HFF-Myc (cell line): ENCODE results near the gene CHSY3.

Experiments used
- DNase-seq: peaks from one replicate; pipeline ENCODE4 v3.0.0-alpha.2; 2011; ENCODE audit warnings: low read depth; ENCODE audit errors: extremely low read depth
- H3K4me3 ChIP-seq: replicated peaks from 2 replicates; pipeline ENCODE4 v1.5.1; 2011; ENCODE audit warnings: low read depth, mild to moderate bottlenecking, control low read depth, low read length
- CTCF ChIP-seq: IDR thresholded peaks from 2 replicates; pipeline ENCODE4 v1.5.1; 2012; ENCODE audit warnings: mild to moderate bottlenecking, low read depth, low read length, control low read depth; ENCODE audit errors: missing control alignments

CHSY3 gene

DNA sequence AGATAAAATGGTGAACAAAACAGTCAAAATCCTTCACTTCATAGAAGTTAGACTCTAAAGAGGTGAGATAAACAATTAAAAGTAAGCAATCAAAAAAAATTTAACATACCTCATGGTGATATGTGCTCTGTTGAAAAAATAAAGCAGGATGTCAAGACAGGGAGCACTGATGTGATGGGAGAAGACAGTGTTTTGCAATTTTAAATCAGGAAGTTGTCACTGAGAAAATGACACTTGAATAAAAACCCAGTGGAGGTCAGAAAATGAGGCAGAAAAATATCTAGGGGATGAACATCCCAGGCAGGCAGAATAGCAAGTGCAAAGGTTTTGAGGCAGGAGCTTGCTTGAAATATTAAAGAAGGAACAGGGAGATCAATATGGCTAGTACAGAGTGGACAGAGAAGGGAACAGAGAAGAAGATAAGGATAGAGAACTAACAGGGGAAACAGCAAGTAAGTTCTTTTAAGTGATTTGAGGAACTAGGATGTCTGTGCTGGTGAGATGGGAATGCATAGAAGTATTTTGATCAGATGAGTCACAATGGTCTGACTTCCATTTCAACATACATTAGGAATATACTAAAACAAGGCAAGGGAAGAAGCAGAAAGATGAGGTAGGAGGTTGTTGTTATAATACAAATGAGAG is 130.4 kb downstream of the CHSY3 start:
- no peak for TF ChIP-seq CTCF
- no peak overlapping the region for H3K4me3 ChIP-seq
- no peak for DNase-seq

DNA sequence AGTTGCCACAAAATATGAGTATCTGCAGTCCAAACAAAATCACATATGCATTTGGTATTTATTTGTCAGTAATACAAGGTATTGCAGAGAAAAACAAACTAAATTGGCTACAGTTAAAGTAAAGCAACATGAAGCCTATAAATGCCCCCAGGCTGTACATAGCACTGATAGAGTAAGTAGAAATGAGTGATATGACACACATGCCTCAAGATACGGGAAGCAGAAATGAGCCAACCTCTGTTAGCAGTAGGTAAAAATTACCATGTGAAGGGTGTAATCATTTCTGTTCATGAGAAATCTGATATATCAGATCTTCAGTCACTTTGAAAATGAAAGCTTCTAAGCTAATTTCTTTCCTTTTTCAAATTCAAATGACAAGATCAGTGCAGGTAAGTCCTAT is 131.1 kb downstream of the CHSY3 start:
- TF ChIP-seq CTCF, result no peak
- no peak for DNase-seq
- H3K4me3 ChIP-seq, result no peak overlapping the region

- no peak overlapping the region for H3K4me3 ChIP-seq
- TF ChIP-seq CTCF, result no peak
- DNase-seq, result no peak
These were observed 133.6 kb downstream of the CHSY3 start for GRCh38 chr5:130037905-130038304.

- TF ChIP-seq CTCF, result no peak
- no peak for DNase-seq
- no peak overlapping the region for H3K4me3 ChIP-seq
These were observed 139.6 kb downstream of the CHSY3 start for GRCh38 chr5:130043834-130044233.

GRCh38 chr5:130045334-130045733 is 141.1 kb downstream of the CHSY3 start:
- no peak for TF ChIP-seq CTCF
- no peak for DNase-seq
- H3K4me3 ChIP-seq, result no peak overlapping the region

GRCh38 chr5:130050585-130050984 is 146.3 kb downstream of the CHSY3 start:
- H3K4me3 ChIP-seq, result no peak overlapping the region
- no peak for TF ChIP-seq CTCF
- DNase-seq, result no peak

DNA sequence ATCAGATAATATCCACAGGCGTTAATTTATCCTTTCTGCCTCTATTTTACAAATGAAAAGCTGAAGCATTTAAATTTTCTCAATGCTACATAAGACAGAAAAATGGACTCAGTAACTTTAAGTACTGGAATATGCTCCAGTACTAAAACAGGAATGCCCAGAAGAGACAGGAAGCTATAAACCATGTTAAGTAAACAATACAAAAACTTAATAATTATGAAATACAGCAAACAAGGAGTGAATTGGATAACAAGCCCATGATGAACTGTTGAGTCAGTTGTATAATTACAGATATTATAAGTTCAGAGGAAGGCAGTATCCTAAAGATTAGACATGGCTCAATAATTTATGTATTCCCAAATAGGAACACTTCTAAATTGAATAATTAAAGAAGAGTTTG is 148.5 kb downstream of the CHSY3 start:
- no peak for TF ChIP-seq CTCF
- DNase-seq, result no peak
- H3K4me3 ChIP-seq, result no peak overlapping the region
